Endometrium (tissue), 2 donors: ENCODE results near the gene MORN1.
"Not testable (repeated sequence)": the region's sequence is repeated elsewhere in the genome, so short reads cannot be mapped to it uniquely, and the experiment has no call there.

Experiments used
- FAIRE-seq: peaks from 2 replicates; lab custom pipeline; 2012; peaks lifted over from hg19 to GRCh38; lab: Jason Lieb, UNC
- donor health status: control.
- donor health status: control.

MORN1 gene

DNA sequence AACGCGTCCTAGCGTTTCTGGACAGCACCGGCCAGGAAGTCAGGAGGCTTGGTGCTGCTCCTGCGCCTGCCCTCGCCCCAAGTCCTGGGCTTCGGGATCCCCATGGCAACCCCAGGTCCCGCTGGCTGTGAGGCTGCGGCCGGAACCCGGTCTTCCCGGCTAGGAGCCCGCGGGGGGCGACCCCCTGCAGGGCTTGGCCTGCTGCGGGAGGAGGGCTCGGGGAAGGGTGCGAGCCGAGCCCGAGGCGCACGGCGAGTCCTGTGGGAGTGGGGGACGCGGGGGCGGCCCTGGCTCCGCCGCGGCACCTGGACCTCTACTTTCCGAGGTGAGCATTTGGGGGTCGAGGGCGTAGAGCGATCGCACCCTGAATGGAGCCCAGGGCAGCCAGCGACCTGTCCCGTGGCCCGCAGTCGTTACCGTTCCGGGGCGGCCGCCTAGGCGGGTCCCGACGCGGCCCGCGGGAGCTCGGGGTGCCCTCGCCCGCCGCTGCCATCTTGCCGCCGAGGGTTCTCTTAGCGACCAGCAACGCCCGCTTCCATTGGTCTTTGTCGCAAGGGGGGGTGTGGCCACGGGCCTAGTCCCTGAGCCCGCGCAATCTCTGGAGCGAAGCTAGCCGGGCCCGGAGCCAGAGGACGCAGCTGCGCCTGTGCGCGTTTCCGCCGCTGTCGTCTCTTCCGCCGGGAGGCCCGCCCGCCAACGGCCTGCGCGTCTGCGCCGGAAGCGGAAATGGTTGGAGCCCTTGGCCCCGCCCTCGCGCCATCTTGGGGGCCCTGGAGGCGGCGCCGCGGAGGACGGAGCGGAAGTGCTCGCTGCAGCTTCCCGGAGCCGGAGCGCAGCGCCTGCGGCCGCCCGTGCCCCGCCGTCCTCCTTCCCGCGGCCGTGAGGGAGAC, at the start of gene MORN1, which contains the start of gene RER1:
Gene MORN1, minus strand, starts transcription at position 514 of the 890 bp plus-strand sequence. Its CDS starts 21 bp downstream, at position 493.
Gene RER1, plus strand, starts transcription at position 801 of the 890 bp plus-strand sequence. CDS start 3,950 bp downstream, outside the sequence.
- FAIRE-seq, result peak; percentile 81

DNA sequence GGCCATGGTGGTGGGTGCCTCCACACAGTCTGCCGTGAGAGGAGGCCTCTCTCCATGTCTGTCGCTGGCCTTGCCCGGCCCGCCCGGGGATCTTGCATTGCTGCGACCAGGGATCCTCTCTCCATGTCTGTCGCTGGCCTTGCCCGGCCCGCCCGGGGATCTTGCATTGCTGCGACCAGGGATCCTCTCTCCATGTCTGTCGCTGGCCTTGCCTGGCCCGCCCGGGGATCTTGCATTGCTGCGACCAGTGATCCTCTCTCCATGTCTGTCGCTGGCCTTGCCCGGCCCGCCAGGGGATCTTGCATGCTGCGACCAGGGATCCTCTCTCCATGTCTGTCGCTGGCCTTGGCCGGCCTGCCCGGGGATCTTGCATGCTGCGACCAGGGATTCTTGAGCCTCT, 49.0 kb upstream of the MORN1 start:
- not testable (repeated sequence) for FAIRE-seq

- FAIRE-seq, result no peak
These were observed 48.0 kb upstream of the MORN1 start for GRCh38 chr1:2439369-2439768.

- no peak for FAIRE-seq
These were observed 47.3 kb upstream of the MORN1 start for GRCh38 chr1:2438641-2439040.

GRCh38 chr1:2438038-2438437, 46.7 kb upstream of the MORN1 start:
- FAIRE-seq, result no peak

GRCh38 chr1:2437617-2438016, 46.3 kb upstream of the MORN1 start:
- FAIRE-seq, result no peak

DNA sequence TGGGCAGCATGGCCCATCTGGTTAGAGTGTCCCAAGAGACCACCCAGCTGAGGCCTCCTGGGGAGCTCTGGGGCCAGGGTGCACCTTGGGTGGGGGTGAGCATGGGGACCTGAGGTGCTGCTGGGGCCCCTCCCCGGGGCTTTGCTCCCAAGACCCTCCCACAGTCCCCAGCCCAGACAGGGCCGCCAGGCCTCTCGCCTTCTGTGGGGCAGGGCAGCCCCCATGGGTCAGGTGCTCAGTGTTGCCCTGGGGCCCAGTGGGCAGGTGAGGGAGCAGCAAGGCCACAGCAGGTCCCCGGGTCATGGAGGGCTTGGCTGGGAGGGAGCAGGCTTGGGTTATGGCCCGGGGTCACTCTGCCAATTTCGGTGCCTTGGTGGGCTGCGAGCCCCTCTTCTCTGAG, 45.5 kb upstream of the MORN1 start:
- no peak for FAIRE-seq

- no peak for FAIRE-seq
These were observed 44.5 kb upstream of the MORN1 start for GRCh38 chr1:2435746-2436355.

GRCh38 chr1:2435091-2435490, 43.7 kb upstream of the MORN1 start:
- FAIRE-seq, result no peak

- no peak for FAIRE-seq
These were observed 42.7 kb upstream of the MORN1 start for GRCh38 chr1:2433936-2434655.

DNA sequence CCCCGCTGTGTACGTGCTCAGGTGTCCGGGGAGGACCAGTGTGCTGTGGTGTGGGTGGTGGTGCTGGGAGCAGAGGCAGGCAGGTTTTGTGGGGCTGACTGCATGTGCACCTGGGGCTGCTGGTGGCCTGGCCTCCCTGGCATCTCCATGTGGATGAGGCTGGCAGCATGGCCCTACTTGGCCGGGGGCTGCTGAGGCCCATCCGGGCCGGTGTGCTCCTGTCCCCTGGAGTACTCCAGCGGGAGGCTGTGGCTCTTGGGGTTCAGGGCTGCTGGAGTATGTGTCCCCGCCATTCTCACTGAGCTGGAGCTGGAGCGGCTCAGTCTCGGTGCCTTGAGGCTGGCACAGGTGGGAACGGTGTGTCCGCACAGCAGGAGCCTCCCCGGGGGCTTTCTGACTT, 41.8 kb upstream of the MORN1 start:
- no peak for FAIRE-seq

DNA sequence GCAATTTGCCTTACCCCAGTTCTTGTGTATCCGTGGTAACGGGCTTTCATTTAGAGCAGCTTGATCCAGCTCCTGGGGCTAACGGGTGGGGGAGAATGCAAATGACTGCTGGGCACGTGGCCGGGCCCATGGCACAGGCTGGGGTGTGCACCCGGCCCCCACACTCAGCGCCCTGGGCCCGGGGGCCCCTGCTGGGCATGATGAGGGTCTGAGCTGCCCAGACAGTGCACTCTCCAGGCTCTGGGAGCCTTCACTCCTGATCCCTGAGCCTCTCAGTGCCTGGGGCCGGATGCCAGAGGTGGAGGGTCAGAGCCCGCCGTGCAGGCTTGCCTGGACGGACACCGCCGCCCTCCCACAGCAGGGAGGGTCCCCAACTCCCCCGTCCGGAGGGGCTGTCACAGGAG, 41.1 kb upstream of the MORN1 start:
- FAIRE-seq, result no peak

GRCh38 chr1:2431518-2431917, 40.2 kb upstream of the MORN1 start:
- FAIRE-seq, result no peak

GRCh38 chr1:2431103-2431502, 39.7 kb upstream of the MORN1 start:
- FAIRE-seq, result no peak

DNA sequence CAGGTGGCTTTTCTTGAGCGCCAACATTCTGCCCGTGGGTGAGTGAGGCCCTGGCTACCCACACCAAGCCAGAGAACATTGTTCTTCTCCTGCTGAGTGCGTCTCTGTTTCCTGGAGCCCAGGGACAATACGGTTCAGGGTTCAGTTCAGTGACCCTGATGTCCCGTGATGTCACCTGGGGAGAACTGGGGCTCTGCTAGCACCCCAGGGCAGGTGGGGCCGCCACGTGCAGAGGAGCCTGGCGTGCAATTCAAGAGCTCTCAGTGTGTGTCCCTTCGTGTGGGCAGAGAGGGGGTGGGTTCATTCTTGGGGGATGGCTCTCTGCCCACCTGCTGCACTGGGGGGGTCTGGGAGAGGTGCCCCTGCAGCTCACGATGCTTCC, 39.2 kb upstream of the MORN1 start:
- no peak for FAIRE-seq

DNA sequence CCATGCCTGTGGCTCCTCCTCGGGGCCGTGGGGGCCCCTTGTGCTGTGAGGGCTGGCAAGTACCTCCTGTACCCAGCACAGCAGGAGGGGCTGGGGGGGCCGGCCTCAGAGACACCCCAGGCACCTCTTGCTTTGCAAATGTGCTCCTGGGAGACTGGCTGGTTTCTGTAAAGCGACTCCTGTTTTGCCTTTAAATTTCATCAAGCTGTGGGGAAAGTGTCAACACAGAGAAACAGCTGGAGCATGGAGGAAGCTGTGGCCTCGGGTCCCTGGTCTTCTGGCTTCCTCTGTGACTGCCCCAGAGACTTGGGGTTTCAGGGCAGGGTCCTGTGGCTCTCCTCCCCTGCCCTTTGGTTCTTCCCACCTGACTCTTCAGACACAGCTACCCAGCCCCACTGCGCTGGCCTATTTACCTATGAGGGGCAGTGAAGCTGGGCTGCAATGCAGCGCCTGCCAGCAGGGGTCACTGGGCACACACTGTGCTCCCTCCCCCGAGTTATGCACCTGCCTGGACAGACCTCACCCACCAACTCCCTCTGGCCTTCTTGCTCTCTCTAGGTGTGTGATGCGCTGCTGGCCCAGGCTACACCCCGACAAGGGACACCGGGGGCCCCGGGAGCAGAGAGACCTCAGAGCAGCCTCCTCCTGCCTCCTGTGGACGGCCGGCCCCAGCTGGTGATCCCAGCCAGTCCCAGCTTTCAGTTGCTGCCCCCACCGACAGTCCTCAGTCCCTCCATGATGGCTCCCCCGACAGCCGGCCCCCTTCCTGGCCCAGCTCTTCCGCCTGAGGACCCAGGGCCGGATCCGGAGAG, 38.6 kb upstream of the MORN1 start:
- FAIRE-seq, result no peak

- no peak for FAIRE-seq
These were observed 37.1 kb upstream of the MORN1 start for GRCh38 chr1:2428490-2428889.

GRCh38 chr1:2427976-2428375, 36.6 kb upstream of the MORN1 start:
- no peak for FAIRE-seq

DNA sequence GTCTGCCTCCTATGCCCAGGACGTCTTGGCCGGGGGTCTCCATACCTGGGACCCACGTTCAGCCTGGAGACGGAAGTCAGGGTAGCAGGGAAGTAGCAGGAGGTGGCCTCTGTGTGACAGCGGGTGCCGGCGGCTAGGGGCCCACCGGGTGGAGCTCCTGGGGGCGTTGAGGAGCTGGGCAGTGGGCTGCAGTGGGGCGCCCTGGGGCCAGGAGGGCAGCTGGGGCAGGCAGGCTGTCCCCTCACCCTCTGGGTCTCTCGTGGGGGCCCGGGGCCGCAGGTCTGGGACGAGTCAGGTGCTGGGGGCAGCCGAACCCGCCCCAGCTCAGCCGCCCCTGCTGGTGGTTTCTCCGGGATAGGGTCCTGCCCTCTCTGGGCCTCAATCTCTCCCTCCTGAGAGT, 35.7 kb upstream of the MORN1 start:
- FAIRE-seq, result no peak

DNA sequence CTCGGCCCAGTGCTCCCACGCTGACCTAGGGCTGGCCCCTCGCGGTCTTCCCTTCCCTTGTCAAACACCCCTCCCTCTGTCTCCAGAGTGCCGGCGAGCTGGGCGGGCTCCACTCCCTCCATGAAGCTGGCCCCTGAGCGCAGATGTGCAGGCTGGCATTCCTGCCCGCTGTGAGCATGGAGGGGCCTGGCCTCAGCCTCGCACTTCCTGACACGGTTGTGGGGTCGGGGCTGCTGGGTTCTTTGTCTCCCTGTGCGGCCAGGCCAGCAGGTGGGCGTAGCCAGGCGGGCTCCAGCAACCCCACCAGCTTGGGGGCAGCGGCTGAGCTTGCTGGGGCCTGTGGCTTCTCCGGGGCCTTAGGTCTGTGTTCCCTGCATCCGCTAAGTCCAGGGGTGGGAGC, 35.2 kb upstream of the MORN1 start:
- FAIRE-seq, result no peak

GRCh38 chr1:2425892-2426291, 34.5 kb upstream of the MORN1 start:
- FAIRE-seq, result no peak

DNA sequence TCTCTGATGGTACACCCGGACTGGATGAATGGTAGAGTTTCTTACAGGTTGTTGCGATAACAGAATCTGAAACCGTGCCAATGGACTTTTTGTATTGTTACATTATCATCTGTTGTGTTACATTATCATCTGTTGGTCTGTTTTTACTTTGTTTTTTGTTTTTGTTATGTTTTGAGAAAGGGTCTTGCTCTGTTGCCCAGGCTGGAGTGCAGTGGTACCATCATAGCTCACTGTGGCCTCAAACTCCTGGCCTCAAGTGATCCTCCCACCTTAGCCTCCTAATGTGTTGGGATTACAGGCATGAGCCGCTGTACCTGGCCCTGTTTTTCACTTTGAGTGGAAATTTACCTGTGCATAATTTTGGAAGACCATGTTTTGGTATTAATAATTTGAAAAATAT, 31.2 kb upstream of the MORN1 start:
- FAIRE-seq, result no peak
